C4-2B (cell line): ENCODE measurements around the gene MICAL1.

Source experiments
- CTCF ChIP-seq: fragments of 450-650 bp; conservative IDR thresholded peaks from 2 replicates; pipeline ENCODE4 v1.5.1; 2017; ENCODE audit warnings: mild to moderate bottlenecking
- ZFX ChIP-seq: fragments of 450-650 bp; IDR thresholded peaks from 2 replicates; pipeline ENCODE4 v1.6.1; 2017

- TF ChIP-seq CTCF (peak; percentile 55), ZFX (no peak)
These were observed 58.6 kb downstream of the MICAL1 start for GRCh38 chr6:109397020-109397419.
